IPS DF 4.7 (cell line): ENCODE measurements around the gene KDM3A.
"Not testable (repeated sequence)": the region's sequence is repeated elsewhere in the genome, so short reads cannot be mapped to it uniquely, and the experiment has no call there.

Experiments
- DNase-seq: peaks from one replicate; pipeline ENCODE4 v3.0.0-alpha.2; 2013; ENCODE audit warnings: low spot score; ENCODE audit errors: extremely low read depth

Gene KDM3A

GRCh38 chr2:86476092-86476491, 34.9 kb downstream of the KDM3A start:
- DNase-seq: no peak

DNA sequence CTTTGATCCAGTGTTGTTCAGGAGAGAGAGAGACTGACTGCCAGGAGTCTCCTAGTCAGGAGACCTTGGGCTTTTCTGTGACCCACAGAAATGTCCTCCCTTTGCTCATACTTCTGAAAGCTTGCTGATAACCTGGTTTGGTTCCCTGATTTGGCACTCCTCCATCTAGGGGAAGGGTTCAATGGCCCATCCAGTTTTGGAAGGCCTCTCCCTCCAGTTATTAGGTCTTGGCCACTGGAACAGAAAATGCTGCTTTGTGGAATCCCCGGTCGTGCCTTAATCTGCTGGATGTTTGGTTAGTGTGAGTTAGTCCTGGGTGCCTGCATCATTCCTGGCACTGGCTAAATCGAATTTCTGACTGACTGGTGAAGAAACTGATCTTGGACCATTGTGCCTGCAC, 35.7 kb downstream of the KDM3A start:
- no peak for DNase-seq

DNA sequence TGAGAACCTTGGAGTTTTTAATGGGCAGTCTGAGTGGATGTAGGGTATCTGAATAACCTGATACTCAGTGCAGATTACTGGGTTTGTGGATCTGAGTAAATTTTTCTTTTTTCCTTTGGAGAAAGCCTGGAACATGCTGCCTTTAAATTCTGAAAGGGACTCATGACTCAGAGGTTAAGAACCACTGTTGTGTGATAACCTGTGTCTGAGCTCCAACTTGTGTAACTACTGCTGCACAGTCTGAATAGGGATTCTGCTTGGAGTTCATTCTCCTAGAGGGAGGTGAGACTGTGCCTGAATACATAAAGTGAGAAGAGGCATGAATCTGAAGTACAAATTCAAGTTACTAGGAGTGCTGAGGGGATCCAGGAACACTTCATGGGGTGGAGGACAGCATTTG, 36.2 kb downstream of the KDM3A start:
- no peak for DNase-seq

DNA sequence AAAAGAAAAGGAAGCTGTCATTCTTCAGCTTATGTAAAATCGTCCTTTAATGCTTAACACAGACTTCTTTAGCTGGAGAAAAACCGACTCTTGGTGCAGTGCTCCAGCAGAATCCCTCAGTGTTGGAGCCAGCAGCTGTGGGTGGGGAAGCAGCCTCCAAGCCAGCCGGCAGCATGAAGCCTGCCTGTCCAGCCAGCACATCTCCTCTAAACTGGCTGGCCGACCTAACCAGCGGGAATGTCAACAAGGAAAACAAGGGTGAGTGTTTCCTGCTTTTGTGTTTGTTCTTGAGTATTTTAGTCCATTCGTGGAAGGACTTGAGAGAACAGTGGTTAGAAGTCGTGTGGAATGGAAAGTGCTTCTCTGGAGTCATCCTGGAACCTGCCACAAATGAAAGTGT, 38.9 kb downstream of the KDM3A start:
- DNase-seq: no peak

DNA sequence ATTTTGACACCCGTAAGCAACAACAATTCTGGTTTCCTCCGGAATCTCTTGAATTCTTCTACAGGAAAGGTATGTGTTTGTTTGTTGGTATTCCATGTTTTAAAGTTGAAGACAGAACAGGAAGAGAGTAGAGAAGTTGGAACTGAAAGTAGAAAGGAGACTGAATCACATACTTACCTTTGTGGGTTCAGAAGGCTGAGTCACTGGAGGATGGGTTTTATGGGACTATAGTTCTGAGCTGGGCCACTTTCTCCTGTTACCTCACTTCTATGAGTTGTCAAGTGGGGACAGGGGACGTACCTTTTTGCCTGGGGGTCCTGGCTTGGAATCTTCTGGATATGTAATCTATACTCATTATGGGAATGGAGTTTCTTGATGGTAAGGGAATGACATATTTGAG, 40.9 kb downstream of the KDM3A start:
- DNase-seq: no peak

DNA sequence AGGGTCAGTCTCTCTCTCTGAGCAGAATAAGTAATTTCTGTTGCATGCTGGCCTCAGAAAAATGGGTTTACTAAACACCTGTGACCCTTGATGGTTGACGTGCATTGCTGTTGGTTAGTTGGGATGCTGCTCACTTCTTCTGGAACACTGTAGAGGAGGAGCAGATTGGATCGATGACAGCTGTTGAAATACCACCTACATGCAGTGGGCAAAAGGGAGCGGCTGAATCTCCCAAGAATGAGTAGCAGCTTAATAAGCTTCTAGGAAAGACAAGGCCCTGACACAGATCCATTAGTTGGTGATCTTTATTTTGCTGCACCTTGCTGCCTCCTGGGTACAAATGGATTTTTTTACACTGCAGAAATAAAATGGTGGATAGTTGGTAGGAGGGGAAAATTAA, 43.2 kb downstream of the KDM3A start:
- DNase-seq: no peak

GRCh38 chr2:86485103-86485502, 43.9 kb downstream of the KDM3A start:
- no peak for DNase-seq

- DNase-seq: no peak
Observed at GRCh38 chr2:86485802-86486201, 44.6 kb downstream of the KDM3A start.

GRCh38 chr2:86487062-86487461, 45.9 kb downstream of the KDM3A start:
- no peak for DNase-seq

DNA sequence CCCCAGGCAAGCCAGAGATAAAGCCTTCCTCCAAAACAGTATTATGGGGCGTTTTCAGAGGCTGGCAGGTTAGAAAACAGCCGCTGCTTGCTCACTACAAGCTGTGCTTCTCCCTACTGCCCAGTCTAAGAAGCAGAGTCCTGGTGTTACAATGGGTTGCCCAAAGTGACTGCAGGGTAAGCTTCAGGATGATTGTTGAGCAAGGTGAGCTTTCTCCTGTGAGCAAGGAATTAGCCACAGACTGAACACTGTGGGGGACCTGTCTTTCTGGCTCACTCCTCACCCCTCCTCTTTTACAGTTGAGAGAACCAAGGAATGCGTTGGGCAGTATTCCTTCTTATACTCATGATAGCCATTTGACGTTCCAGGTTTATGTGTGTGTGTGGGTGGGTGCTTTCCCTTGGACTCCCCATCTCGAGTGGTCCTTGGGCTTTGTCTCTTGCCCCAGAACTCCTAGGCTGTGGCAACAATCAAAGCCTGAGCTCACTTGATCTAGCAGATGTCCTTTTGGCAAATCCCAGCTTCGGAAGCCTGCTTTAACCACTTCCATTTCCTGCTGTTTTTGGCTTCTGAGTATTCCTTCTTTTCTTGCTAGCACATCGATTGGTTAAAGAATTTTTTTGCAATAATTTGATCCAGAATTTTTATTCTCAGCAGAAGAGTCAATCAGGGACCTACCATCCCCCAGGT, 47.5 kb downstream of the KDM3A start:
- no peak for DNase-seq

- no peak for DNase-seq
Observed at GRCh38 chr2:86489542-86489941, 48.4 kb downstream of the KDM3A start.

- DNase-seq: no peak
Observed at GRCh38 chr2:86490245-86490644, 49.1 kb downstream of the KDM3A start.

GRCh38 chr2:86491088-86491487, 49.9 kb downstream of the KDM3A start:
- no peak for DNase-seq

GRCh38 chr2:86492048-86492453, 50.9 kb downstream of the KDM3A start:
- no peak for DNase-seq

- not testable (repeated sequence) for DNase-seq
Observed at GRCh38 chr2:86496391-86496790, 55.2 kb downstream of the KDM3A start.

DNA sequence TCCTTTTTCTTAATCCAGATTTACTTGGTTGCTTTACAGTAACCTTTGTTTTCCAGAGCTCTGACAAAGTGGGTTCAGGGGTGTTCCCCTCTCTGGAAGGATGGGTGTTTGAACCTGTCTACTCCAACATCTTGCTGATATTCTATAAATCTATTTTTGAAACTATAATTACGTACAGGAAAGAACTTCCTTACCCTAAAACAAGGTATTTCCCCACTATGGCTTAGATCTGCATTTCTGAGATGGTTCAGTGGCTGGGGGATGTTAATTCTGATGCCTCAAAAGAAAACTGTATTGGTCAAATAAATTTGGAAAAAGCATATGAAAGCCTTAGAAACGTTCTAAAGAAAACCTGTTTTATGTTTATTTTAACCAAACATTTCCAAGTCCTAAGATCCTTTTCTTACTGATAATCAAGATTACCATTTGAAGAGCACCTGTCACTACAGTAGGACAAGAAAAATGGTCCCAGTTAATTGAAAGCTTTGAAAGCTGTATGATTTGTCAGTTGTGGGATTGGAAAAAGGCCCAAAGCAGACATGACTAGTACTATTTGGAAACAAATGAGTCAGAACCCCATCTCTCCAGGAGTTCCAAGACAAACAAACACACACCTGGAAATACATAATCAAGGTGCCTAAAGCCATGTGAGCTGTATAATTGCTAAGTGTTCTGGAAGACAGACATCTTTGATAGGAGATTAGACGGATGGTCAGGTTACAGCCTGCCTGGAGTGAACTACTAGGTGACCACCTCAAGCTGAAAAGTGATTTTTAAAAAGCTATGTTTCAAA, 57.5 kb downstream of the KDM3A start:
- DNase-seq: no peak

DNA sequence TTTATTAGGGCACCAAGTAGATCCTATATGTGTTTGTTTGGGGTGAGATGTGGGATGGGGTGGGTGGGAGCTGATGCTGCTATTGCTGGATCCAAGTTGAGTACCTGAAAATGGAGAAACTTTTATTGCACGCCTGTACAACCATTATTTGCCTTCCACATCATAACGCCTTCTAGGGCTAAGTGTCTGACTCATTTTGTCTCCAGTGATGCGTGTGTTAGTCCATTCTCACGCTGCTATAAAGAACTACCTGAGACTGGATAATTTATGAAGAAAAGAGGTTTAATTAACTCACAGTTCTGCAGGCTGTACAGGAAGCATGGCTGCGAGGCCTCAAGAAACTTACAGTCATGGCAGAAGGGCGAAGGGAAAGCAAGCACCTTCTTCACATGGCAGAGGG, 58.2 kb downstream of the KDM3A start:
- no peak for DNase-seq

DNA sequence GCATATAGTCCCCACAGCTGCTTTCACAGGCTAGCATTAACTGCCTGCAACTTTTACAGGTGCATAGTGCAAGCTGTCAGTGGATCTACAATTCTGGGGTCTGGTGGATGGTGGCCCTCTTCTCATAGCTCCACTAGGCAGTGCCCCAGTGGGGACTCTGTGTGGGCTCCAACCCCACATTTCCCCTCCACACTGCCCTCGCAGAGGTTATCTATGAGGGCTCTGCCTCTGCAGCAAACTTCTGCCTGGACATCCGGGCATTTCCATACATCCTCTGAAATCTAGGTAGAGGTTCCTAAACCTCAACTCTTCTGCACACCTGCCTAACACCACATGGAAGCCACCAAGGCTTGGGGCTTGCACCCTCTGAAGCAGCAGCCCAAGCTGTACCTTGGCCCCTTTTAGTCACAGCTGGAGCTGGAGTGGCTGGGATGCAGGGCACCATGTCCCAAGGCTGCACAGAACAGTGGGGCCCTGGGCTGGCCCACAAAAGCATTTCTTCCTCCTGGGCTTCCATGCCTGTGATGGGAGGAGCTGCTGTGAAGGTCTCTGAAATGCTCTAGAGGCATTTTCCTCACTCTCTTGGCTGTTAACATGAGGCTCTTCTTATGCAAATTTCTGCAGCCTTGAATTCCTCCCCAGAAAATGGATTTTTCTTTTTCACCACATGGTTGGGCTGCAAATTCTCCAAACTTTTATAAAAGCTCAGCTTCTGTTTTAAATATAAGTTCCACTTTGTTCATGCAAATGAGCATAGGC, 59.3 kb downstream of the KDM3A start:
- no peak for DNase-seq

- DNase-seq: no peak
Observed at GRCh38 chr2:86507600-86507999, 66.4 kb downstream of the KDM3A start.

DNA sequence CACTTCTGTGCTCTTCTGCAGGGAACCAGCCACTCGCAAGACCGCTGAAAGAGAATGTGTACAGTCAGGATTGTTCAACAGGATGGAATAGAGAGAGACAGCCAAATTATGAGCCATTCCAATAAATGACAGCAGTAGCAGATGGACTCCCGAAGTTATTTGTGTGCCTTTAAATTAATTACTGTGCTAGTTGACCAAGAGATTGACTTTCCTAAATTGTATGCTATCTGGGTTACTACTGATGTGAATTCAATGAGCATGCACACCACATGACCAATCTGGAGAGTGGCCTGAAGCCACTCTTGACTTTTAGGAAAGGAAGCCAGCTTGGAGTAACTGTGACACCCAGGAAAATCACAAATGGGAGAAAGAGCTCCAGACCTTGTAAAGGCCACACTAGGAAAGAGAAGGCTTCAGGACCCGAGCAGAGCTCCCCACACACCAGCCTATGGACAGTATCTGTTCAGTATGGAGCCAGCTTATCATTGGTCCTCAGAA, 69.3 kb downstream of the KDM3A start:
- DNase-seq: no peak

DNA sequence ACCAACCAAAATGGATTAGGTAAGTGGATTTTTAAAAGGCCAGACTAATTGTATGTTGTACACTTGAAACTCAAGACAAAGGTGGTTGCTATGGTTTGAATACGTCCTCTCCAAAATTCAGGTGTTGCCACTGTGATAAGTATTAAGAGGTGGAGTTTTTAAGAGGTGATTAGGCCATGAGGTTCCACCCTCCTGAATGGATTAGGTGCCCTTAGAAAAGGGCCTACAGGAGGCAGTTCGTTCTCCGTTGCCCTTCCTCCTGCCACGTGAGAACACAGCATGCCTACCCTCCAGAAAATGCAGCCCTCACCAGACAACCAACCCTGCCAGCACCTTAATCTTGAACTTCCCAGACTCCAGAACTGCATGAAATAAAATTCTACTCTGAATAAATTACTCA, 70.9 kb downstream of the KDM3A start:
- DNase-seq: no peak

DNA sequence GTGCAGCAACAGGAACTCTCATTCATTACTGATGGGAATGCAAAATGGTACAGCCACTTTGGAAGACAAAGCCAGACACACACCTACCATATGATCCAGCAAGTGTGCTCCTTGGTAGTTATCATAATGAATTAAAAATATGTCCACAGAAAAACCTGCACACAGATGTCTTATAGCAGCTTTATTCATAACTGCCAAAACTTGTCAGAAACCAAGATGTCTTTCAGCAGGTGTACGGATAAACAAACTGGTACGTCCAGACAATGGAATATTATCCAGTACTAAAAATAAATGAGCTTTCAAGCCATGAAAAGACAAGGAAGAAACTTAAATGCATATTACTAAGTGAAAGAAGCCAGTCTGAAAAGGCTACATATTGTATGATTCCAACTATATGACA, 71.7 kb downstream of the KDM3A start:
- DNase-seq: no peak
